Non-pigmented ciliary epithelial cell (primary cell): ENCODE measurements around the gene SORBS1.

Experiments used
- DNase-seq: peaks from one replicate; pipeline ENCODE4 v3.0.0-alpha.2; 2010; ENCODE audit warnings: low read depth

The SORBS1 gene

DNA sequence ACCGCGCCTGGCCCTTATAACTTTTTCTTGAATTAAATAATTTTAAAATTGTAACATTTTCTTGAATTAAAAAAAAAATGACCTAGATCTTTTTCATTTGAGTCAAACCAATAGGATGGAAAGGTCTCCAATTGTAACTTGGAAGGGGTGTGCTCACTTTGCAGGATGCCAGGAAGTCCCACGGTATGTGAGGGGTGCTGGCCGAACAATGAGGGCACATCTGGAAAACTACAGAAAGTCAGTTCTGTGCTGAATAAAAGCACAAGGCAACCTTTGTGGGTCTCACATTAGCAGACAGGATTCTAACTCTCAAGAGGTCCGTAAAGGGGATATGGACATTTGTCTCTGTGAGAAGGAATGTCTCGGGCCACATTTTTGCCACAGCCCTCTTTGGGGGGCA is 217.6 kb downstream of the SORBS1 start:
- DNase-seq = no peak

- peak; percentile 40 for DNase-seq
Measured at GRCh38 chr10:95341716-95342130, 219.4 kb downstream of the SORBS1 start.

- DNase-seq = no peak
Measured at GRCh38 chr10:95339863-95340262, 221.3 kb downstream of the SORBS1 start.

- DNase-seq = no peak
Measured at GRCh38 chr10:95337423-95338160, 223.6 kb downstream of the SORBS1 start.

GRCh38 chr10:95336702-95337101 is 224.5 kb downstream of the SORBS1 start:
- no peak for DNase-seq

DNA sequence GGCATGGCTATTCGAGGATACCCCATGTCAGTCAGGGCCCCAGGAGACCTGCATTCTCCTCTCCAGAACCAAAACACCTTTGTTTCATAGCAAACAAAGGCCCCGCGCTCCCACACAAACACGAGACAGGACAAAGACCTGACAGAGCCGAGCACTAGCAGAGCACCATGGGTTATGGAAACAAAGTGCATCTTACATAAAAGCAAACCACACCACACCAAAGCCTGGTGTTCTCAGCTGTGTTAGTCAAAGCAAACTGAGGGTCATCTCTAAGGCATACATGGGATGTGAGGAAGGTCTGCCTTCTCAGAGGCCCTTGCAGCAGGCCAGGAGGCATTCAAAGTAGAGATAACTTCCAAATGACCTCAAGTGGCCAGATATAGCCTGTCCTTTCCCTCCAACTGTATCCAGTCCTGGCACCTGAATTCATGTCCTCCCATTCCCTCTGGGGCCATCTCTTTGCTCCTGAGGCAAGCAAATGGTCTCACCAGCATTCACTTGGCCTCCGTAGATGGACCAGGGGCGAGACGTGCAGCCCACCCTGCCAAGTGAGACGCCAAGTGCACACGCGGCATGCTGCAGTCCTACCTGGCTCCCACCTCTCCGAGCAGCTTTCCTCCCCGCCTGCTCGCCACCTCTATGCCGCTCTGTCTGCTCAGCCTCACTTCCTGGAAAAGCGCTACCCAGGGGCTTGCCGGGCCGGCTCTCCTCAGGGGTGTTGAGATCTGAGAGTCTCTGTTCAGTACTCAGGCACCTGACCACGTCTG is 225.1 kb downstream of the SORBS1 start:
- DNase-seq = no peak

GRCh38 chr10:95334805-95335144 is 226.4 kb downstream of the SORBS1 start:
- DNase-seq = no peak

- peak; percentile 86 for DNase-seq
Measured at GRCh38 chr10:95333997-95334804, 227.0 kb downstream of the SORBS1 start.

GRCh38 chr10:95332666-95333249 is 228.4 kb downstream of the SORBS1 start:
- no peak for DNase-seq

- no peak for DNase-seq
Measured at GRCh38 chr10:95331596-95332130, 229.5 kb downstream of the SORBS1 start.

- DNase-seq = no peak
Measured at GRCh38 chr10:95330966-95331453, 230.2 kb downstream of the SORBS1 start.

- DNase-seq = no peak
Measured at GRCh38 chr10:95329296-95329695, 231.9 kb downstream of the SORBS1 start.

DNA sequence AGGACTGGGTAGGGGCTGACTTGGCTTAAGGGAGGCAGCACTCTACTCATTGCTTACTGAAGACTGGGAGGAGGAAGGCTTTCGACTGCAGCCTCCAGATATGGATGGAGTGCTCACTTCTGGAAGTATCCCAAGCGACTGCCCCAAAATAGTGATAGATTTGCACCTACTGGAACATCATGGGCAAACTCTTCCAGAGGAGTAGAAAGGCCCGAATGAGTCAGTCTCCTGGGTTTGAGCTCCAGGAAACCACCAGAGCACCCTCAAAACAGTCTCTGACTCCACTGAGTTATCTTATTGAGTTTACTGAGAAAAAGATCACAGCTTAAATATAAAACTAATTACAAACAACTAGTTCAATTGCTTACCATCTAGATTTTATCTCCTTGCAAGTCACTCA is 233.2 kb downstream of the SORBS1 start:
- no peak for DNase-seq

- DNase-seq = no peak
Measured at GRCh38 chr10:95327367-95327766, 233.8 kb downstream of the SORBS1 start.

GRCh38 chr10:95326396-95326795 is 234.8 kb downstream of the SORBS1 start:
- no peak for DNase-seq

- DNase-seq = no peak
Measured at GRCh38 chr10:95325863-95326262, 235.3 kb downstream of the SORBS1 start.

GRCh38 chr10:95324436-95325268 is 236.5 kb downstream of the SORBS1 start:
- DNase-seq = no peak

GRCh38 chr10:95321554-95322301 is 239.4 kb downstream of the SORBS1 start:
- DNase-seq = no peak

DNA sequence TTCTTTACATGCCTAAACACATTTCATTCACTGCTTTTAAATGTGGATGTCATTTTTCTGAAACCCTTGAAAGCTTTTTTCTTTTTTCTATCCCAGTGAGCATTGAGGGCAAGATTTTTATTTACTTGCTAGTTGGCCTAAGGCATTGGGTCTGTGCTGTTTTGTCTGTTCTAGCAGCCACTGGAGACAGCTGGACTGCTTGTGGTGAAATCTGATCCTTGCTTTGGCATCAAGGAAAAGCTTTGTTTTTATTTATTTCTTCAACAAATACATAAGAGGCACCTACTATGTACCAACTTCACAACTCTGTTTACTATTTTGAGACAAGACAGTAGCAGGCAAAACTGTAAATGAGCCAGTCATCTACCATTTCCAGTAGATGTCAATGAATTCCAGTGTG is 241.9 kb downstream of the SORBS1 start:
- DNase-seq = no peak

DNA sequence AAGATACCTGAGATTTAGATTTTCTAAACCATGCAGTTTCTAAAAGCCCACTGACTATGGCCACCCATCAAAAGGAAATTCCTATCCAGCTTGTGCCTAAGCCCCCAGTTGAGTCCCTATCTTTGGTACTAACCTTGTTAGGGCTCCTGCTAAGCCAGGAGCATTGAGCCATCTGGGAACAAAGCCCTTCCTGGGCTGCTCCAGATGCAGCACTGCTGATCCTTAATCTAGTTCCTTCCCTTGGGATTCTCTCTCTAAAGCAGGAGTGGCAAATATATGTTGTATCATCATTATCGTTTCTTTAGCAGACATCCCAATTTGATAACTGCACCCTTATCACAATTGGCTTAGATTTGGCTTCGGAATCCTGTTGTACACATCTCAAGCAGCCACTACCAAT is 245.7 kb downstream of the SORBS1 start:
- no peak for DNase-seq
